CD4-positive, alpha-beta T cell treated with Interleukin-21 for 1 hour (primary cell): ENCODE data around the gene ALOXE3.
"Not testable (repeated sequence)": the region's sequence is repeated elsewhere in the genome, so short reads cannot be mapped to it uniquely, and the experiment has no call there.

ENCODE experiments used
- DNase-seq: peaks from one replicate; pipeline ENCODE4 v3.0.0-alpha.2; 2020

ALOXE3 gene

DNA sequence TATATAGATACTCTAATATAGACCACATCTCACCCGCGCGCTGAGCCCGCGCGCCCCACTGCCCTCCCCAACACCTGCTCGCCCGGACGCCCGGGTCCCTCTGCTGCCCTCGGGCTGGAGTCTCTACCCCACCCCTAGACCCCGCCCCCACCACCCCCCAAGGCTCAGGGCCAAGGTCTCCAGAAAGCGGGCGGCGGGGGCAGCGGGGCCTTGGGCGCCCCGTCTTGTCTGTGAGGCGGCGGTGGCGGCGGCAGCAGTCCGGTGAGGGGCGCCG lies 3.0 kb upstream of the ALOXE3 start:
- DNase-seq: no peak

DNA sequence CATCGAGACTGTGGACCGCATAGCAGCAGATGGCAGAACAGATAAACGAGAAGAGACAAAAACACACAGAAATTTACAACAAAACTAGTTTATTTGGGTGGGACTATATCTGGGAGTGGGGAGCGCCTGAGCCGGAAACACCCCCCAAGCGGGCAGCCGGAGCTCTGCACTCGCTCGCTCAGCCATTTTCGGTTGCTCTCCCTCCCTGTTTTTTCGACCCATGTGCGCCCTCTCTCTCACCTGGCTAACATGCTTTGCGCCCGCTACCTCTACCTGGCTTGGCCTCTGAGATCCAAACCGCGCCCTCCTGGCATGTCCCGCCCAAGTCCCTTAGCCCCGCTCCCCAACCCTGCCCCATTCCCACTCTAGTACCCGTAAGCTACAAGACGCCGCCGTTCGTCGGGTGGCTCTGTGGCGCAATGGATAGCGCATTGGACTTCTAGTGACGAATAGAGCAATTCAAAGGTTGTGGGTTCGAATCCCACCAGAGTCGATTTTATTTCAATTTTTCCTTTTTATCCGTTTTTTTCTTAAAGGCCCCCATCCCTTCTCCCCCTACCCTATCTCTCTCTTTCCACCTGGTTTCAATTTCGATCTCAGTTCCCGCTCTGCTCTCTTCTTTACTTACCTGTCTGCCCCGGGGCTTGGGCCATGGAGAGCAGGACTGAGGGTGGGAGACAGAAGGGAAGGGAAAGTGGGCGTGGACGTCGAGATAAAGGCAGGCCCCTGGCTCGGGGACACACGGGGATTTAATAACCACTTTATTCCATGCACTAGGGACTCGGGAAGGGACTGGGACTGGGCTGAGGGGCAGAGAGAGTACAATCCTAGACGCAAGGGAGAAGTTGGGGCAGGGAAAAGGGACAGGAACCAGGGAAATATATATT lies 2.4 kb upstream of the ALOXE3 start:
- DNase-seq: peak; percentile 75

DNA sequence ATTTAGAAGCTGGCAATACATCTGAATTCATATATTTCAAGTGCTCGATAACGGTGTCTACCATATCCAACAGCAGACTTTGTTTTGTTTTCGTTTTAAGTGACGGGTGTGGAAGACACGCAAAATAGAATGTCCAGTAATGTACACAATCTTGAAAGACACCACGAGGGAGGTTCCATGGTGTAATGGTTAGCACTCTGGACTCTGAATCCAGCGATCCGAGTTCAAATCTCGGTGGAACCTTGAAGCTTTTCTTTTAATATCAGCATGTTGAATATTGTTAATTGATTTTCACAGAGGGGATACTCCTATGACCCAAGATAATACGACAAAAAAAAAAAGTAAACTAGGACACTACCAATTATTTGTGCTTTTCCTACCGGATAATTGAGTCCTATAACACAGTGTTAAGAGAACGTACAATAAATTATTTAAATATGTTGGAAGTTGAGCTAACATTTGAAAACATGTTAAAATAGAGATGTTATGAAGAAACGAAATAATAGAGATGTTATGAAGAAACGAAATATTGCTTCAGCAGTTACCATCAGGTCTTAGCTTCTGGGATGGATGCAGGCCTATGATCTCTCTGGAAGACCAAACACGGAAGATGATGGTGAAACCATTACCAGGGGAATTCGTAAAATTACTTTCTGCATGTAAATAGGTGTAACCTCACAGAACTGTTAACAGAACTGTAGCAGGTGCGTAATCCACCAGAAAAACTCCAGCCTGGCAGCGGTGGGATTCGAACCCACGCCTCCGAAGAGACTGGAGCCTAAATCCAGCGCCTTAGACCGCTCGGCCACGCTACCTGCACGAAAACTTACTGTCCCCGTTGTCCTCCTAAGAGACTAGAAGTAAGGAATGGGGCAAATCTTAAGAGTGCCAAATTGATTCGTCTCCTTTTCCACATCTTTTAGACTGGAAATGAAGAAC lies 1.5 kb upstream of the ALOXE3 start:
- DNase-seq: peak; percentile 94

DNA sequence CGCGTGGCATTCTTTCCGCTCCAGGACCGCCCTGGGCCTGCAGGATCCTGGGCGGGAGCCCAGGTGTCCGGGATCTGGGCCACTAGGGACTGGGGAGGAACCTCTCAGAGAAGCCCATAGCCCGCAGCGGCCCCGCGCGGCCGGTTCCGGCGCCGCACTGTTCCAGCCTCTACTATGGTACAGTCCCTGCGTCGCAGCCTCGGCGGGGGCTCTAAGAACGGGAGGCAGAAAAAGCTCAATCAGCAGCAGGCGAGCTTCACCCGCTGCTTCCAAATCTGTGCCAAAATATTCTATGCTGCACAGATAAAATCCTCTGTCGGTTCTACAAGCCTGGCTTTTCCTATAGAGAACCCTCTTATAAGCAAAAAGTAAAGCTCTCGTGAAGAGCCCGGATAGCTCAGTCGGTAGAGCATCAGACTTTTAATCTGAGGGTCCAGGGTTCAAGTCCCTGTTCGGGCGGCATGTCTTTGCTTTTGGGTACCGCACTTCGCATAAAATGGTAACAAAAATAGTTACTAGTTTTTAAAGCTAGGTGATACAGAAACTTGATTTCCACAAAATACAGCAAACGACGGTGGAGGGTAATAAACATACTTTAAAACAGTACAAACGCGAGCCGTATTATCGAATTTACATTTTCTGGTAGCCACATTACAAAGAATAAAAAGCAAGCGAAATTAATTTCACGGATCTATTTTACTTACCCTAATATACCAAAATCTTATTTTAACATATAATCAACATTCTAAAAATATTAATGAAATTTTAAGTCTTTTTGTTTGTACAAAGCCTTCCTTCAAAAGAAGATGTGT lies 661 bp upstream of the ALOXE3 start:
- DNase-seq: peak; percentile 90

GRCh38 chr17:8117367-8117979 lies 841 bp downstream of the ALOXE3 start:
- DNase-seq: no peak

- DNase-seq: no peak
Measured at GRCh38 chr17:8116776-8117175, 1.5 kb downstream of the ALOXE3 start.

DNA sequence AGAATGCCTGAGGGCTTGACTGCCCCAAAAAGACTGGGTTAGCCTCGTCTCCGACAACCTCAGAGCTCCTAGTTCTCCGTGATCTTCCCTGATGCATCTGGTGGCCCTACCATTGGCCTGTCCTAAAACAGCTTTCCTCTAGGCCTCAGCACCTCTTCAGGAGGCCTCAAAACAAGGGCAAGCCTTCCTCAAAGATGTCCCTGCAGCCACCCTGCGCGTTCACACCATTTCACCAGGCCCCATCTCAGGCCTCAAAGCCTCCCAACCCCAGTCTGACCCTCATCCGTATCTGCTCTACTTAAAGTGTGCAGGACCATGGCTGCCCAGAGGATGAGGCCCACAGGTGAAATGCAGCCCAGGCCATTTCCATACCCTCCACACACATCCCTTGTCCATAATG lies 7.4 kb downstream of the ALOXE3 start:
- DNase-seq: no peak

DNA sequence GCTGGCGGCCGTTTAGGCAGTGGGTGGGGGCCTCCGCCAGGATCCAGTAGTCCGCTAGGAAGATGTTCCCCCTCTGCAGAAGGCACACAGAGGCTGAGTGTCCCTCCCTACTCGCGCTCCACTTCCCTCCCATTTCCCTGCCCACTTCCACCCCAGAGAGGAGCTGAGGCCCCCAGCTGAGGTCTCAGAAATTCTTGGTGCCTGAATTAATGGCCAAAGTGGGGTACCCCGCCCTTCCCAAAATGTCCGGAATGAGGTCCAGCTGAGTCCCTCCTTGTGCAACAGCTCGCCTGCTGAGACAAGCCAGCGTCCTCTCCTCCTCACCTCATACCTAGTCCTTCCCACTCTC lies 7.9 kb downstream of the ALOXE3 start:
- no peak for DNase-seq

DNA sequence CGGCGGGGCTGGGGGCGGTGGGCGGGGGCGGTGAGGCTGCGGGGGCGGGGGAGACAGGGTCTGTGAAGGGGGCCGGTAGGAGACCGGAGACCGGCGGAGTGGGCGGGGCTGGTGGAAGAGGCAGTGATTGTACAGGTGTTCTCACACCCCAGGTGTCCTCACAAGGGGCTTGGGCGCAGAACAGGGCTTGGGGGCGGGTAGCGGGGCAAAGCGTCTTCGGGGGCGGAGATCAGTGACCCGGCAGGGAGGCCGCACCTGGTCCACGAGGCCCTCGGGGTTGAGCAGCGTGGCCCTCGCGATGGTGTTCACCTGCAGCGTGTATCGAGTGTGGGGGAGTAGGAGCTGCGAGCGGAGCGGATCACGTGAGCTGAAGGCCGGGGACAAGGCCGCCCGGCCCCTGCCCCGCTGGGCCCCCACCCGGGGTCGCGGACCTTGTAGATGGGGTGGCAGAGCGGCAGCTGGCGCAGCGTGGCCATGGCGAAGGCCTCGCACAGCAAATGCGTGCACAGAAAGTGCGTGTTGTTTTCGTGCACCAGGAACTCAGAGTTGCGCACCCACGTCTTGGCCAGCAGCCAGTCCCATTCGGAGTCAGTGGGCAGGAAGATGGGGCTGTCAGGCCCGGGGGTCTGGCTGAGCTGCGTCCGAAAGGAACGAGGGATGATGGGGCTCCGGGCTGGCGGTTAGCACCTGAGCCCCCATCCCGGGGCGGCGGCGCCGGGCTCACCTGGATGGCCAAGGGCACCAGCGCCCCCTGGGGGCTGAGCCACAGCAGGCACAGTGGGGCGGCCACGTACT lies 8.5 kb downstream of the ALOXE3 start:
- DNase-seq: peak; percentile 83

DNA sequence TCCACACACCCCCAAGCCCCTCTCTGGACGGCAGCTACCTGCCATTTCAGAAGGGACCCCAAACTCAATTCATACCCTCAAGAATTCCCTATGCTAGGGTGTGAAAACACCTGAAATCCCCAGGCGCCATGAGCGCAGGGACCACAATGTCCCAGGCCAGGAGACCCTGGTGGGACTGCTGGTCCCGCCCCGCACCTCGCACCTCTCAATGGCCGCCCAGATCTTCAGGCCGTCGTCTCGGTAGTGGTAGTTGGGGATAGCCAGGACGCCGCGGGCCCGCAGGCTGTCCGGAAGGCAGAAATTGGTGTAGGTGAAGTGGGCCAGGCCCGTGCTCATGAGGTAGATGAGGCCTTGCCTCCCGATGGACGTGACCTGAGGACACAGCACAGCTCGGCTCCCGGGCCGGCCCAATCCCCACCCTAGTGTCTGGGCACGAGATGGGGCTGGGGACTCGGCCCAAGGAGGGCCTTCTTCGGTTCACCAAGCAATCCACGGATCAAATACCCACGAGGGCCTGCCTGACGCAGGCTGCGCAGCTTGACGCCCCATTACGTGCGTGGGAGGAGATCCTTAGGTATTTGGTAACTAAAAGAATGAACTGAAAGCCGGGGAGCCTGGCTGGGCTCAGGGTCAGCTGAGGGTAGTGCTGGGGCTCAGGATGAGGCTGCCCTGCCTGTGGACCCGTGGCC lies 9.2 kb downstream of the ALOXE3 start:
- no peak for DNase-seq

DNA sequence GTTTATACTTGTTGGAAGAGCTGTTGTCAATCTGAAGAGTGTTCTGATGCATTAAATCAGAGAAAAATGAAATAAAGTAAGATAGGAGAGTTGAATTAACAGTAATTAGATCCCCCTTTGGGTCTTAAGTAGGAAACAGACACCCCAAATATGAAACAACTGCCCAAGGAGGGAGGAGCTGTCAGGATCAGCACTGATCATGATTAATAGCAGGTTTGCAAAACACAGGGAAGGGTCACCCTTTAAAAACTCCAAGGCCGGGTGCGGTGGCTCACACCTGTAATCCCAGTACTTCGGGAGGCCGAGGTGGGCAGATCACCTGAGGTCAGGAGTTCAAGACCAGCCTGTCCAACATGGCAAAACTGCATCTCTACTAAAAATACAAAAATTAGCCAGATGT lies 11.3 kb downstream of the ALOXE3 start:
- DNase-seq: not testable (repeated sequence)

DNA sequence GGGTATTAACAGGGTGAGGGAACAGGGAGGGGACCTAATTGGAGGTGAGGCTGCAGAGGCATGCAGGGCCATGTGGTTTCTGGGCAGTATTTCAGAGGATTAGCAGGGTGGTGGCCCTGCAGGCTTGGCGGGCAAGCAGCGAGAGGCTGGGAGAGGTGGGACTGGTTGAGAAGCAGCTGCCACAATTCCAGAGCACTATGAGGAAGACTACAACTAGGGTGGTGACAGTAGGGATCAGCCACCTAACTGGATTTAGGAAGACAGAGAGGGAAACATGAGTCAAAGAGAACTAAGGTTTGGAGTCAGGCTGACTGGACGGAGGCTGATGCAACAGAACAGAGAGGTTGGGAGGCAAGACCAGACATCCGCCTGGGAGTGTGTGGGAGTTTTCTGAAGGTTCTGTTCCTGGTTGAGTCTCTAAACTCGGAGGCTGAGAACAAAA lies 12.3 kb downstream of the ALOXE3 start:
- DNase-seq: no peak

DNA sequence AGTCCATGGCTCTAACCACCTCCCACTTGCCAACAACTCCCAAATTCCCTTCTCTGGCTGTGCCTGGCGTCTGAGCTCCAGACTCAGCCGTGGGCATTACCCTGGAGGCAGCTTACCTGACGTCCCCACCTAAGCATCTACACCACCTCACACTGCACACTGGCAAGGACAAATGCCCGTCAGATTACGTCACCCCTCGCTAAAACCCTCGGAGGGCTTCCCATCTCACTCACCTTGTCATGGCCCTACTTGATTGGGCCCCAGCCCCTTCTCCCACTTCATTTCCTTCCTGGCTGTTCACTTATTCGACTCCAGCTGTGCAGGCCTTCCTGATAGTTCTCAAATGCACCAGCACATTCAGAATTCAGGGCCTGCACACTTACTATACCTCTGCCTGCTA lies 13.4 kb downstream of the ALOXE3 start:
- no peak for DNase-seq

- DNase-seq: no peak
Measured at GRCh38 chr17:8103549-8103948, 14.8 kb downstream of the ALOXE3 start.

- DNase-seq: no peak
Measured at GRCh38 chr17:8101721-8102120, 16.6 kb downstream of the ALOXE3 start.

DNA sequence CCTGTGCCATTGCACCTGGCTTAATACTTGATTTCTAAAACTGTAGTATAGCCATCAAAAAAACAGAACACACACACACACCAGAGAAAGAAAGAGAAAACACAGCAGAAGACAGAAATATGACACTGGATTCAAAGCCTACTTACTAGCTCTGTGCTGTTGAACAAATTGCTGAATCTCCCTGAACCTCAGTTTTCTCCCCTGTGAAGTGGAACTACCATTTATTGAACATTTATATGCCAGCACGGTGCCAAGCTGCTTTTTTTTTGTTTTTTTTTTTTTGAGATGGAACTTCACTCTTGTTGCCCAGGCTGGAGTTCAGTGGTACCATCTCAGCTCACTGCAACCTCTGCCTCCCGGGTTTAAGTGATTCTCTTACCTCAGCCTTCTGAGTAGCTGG lies 17.6 kb downstream of the ALOXE3 start:
- no peak for DNase-seq

- DNase-seq: no peak
Measured at GRCh38 chr17:8100111-8100510, 18.2 kb downstream of the ALOXE3 start.

GRCh38 chr17:8096541-8096940 lies 21.8 kb downstream of the ALOXE3 start:
- no peak for DNase-seq

DNA sequence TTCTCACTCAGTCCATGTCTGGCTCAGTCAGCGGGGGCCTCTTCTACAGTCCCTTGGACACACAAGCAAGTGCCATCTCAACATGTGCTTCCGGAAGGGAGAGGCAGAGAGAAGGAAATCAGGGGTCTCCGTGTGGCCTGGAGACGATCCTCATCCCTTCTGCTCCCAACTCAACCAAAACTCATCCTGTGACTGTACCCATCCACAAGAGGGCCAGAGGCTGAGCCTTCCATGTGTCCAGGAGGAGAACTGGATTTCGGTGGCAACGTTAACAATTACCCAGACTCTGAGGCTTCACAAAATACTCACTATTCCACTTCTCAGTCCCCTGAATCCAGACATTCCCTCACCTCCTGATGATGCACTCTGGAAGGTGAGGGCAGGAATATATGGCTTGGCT lies 23.0 kb downstream of the ALOXE3 start:
- DNase-seq: no peak

GRCh38 chr17:8091033-8091687 lies 27.2 kb downstream of the ALOXE3 start:
- DNase-seq: no peak

GRCh38 chr17:8089728-8090127 lies 28.6 kb downstream of the ALOXE3 start:
- DNase-seq: no peak
